GM06990 (cell line): Measurements from ENCODE around the gene COL5A1.
A peak's percentile ranks its signal among the peaks of the same experiment; 100 is the strongest.

Experiments
- DNase-seq: peaks from one replicate; pipeline ENCODE4 v3.0.0-alpha.2; 2011; ENCODE audit not compliant: insufficient read length; ENCODE audit errors: extremely low read depth
- H3K27me3 ChIP-seq: replicated peaks from 2 replicates; pipeline ENCODE4 v1.6.0; 2011; ENCODE audit warnings: low read length; ENCODE audit not compliant: control insufficient read depth, insufficient read depth
- H3K36me3 ChIP-seq: 2 replicates; pipeline ENCODE4 v1.5.1; 2011; ENCODE audit warnings: low read length; ENCODE audit not compliant: control insufficient read depth, insufficient read depth
- H3K4me3 ChIP-seq: replicated peaks from 2 replicates; pipeline ENCODE4 v1.5.1; 2011; ENCODE audit warnings: low read depth, mild to moderate bottlenecking, control low read depth, low read length
- TF ChIP-seq, protein P1 (sequence below): IDR thresholded peaks from 2 replicates; pipeline ENCODE4 v1.5.1; 2011; ENCODE audit warnings: low read length, control low read depth, mild to moderate bottlenecking, inconsistent platforms; ENCODE audit not compliant: insufficient read depth, poor library complexity, severe bottlenecking

Gene COL5A1

DNA sequence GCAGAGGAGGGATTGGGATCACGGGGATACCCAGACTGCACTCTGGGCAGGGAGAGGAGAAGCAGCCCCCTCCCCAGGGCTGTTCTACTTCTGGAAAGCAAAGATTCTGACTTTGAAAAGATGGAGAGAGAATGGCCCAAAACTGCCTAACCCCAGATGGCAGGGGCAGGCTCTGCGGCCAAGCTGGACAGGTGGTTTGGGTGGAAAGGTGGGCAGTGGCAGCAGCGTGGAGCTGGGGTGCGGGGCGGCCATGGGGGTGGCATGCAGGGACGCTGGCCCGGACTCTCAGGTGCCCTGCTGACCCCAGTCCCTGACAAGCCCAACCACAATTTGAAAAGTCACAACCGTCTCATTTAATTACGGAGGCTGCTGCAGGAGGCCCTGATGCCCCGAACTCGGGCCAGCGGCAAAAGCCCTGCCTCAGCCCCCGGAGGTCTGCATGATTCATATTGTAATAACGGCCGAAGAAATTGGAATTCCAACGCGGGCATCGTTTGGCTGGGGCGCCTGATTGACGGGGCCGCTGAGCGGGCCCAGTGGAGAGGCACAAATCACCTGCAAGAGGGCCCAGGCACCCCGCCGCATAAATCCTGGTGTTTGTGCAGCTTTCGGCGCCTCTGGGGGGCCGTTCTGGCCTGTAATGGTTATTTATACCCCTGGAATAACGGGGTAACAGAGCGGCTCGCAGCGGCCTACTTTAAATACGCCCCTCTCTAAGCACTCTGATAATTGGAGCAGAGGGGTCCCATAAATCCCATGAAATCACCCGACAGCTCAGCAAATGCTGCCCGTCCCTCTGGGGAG, 197.2 kb downstream of the COL5A1 start:
- Histone ChIP-seq H3K36me3 (no peaks in the 10 kb centered on the region), H3K27me3 (no peaks in the 10 kb centered on the region), H3K4me3 (no peak overlapping the region)
- TF ChIP-seq, protein P1, sequence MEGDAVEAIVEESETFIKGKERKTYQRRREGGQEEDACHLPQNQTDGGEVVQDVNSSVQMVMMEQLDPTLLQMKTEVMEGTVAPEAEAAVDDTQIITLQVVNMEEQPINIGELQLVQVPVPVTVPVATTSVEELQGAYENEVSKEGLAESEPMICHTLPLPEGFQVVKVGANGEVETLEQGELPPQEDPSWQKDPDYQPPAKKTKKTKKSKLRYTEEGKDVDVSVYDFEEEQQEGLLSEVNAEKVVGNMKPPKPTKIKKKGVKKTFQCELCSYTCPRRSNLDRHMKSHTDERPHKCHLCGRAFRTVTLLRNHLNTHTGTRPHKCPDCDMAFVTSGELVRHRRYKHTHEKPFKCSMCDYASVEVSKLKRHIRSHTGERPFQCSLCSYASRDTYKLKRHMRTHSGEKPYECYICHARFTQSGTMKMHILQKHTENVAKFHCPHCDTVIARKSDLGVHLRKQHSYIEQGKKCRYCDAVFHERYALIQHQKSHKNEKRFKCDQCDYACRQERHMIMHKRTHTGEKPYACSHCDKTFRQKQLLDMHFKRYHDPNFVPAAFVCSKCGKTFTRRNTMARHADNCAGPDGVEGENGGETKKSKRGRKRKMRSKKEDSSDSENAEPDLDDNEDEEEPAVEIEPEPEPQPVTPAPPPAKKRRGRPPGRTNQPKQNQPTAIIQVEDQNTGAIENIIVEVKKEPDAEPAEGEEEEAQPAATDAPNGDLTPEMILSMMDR: no peak
- DNase-seq: no peak

DNA sequence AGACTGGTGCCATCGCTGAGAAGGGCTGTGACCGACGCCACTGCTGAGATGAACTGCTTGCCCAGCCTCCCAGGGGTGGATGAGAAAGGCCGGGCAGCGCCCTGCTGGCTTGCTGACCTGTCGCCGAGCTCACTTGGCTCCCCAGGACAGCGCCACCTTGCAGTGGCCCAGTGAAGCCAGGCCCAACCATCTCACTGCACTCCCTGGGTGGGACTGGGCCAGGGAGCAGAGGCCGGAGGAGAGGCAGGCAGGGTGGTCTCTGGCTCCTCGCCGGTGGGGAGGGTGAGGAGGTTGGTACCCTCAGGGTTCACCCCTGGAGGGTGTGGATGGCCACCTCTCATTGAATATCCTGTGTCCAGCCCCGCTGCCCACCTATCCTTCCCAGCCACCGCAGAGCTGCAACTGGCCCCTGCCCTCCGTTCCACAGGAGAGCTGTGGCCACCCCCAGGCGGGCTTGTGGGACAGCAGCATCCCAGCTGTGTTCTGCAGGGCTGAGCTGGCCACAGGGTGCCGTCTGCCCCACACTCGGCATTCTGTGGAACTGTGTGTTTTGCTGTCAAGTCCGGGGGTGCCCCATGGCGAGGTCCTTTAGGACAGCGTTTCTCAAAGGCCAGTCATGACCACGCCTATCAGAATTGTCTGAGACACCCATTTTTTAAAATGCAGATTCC, 198.0 kb downstream of the COL5A1 start:
- no peak for DNase-seq
- TF ChIP-seq, protein P1: peak; percentile 24
- no peak overlapping the region for H3K4me3 ChIP-seq
- H3K27me3 ChIP-seq: no peaks in the 10 kb centered on the region
- no peaks in the 10 kb centered on the region for H3K36me3 ChIP-seq

DNA sequence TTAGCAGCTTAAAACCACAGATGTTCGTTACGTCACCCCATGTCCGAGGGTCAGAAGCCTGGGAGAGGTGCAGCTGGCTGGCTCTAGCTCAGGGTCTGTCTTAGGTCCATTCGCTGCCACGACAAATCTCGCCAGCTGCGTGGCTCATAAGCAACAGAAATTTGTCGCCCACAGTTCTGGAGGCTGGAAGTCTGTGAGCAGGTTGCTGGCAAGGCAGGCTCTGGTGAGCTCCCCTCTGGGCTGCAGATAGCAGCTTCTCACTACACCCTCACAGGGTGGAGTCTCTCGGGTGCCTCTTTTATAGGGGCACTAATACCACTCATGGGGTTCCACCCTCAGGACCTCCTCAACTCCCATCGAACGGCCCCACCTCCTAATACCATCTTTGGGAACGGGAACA, 198.9 kb downstream of the COL5A1 start:
- Histone ChIP-seq H3K4me3 (no peak overlapping the region), H3K27me3 (no peaks in the 10 kb centered on the region), H3K36me3 (no peaks in the 10 kb centered on the region)
- TF ChIP-seq, protein P1: no peak
- no peak for DNase-seq

DNA sequence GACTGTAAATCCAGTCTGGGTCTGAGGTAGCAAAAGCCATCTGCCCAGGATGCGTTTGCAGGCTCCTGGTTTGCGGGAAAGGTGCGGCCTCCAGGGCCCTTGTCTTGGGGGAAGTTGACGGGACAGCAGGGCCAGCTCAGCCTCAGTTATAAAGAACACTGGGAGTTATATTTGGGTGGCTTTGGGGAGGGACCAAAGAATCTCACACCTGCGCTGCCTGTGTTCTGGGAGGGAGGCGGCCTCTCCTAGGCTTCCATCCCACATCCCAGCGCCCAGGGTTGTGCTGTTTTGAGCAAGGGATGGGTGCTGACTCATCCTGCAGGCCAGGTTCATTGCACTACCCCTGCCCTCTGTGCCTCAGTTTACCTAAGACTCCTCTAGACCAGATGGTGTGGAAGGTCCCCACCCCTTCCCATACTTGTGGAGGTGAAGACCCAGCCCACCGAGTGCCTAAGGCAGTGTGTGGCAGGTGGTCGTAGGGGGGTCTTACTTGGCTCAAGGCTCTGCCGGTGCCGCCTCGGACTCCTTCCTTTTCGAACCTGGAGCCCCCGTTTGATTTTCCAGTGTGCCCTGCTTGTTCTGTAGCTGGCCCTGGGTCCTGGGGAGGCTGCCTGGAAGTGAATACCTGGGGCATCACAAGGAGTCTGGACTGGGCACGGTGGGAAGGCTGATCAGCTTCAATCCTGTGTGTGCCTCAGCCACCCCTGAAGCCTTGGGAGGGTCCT, 199.7 kb downstream of the COL5A1 start:
- no peak overlapping the region for H3K4me3 ChIP-seq
- no peak for DNase-seq
- no peaks in the 10 kb centered on the region for H3K36me3 ChIP-seq
- TF ChIP-seq, protein P1: no peak
- no peaks in the 10 kb centered on the region for H3K27me3 ChIP-seq

DNA sequence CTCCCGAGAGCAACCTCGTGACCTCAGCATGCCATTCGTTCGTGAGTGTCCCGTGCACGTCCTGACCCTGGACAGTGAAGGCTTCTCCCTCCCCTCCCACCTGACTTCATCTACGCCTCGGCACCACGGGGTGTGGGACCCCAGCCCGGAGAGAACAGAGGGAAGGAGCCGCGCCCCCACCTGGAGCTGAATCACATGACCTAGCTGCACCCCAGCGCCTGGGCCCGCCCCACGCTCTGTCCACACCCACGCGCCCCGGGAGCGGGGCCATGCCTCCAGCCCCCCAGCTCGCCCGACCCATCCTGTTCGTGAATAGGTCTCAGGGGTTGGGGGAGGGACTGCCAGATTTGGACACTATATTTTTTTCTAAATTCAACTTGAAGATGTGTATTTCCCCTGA, 200.7 kb downstream of the COL5A1 start:
- no peak overlapping the region for H3K4me3 ChIP-seq
- no peaks in the 10 kb centered on the region for H3K27me3 ChIP-seq
- TF ChIP-seq, protein P1: no peak
- no peaks in the 10 kb centered on the region for H3K36me3 ChIP-seq
- DNase-seq: no peak
